K562 (cell line): ENCODE measurements around the gene LYSMD1. TPM values are rescaled to one million over a fixed set of nuclear protein-coding genes. Genes with fewer than 3 reads are reported as not detected.
A peak's percentile ranks its signal among the peaks of the same experiment; 100 is the strongest.

Experiments
- ATAC-seq: fragments of 200-7000 bp; cut with Tn5 transposase; 3 replicates; pipeline ENCODE4 v1.9.1; 2020; ENCODE audit warnings: moderate library complexity
- BruUV-seq: library from RNA; stranded (reverse); fragments of 400-500 nt; replicated peaks from 2 replicates; lab custom pipeline; 2021; lab: Mats Ljungman, UMichigan
- CTCF ChIA-PET: fragments of 300-600 bp; formaldehyde crosslinking; extraction: SDS; loops from one replicate; lab custom pipeline; 2021; ENCODE audit warnings: low intra/inter-chr PET ratio; lab: Yijun Ruan, JAX
- POLR2A ChIA-PET: fragments of 300-600, 350-650 bp; sonication (Branson Sonifier 250); formaldehyde crosslinking; extraction: SDS; loops from one replicate; lab custom pipeline; 2021; ENCODE audit warnings: antibody characterized with exemption, inconsistent platforms; lab: Yijun Ruan, JAX
- DNase-seq, 4 experiments: peaks; one replicate each; pipeline versions ENCODE4 v3.0.0 to v3.0.0-alpha.2; 2011 to 2018; ENCODE audit warnings: low spot score in 3 of 4, mixed read lengths in 3 of 4; ENCODE audit errors: extremely low read depth in 1 of 4
- FAIRE-seq: peaks from 2 replicates; lab custom pipeline; 2011; peaks lifted over from hg19 to GRCh38; lab: Jason Lieb, UNC
- H2AFZ ChIP-seq: 2 replicates; pipeline ENCODE4 v1.6.0; 2011; ENCODE audit warnings: low read depth, low read length, control low read depth, inconsistent platforms
- H3K27ac ChIP-seq: fragments of 200-600 bp; 3 replicates; pipeline ENCODE4 v1.8.0; 2011; ENCODE audit warnings: low read depth, mild to moderate bottlenecking, control low read depth, inconsistent platforms, low read length, moderate library complexity, mixed read lengths; ENCODE audit errors: extremely low read depth
- H3K27me3 ChIP-seq, 2 experiments: fragments of 300-600 bp in 1 of 2; 2 replicates in 1 of 2; 3 replicates in 1 of 2; pipeline versions ENCODE4 v1.6.0 to v1.8.0; 2011; ENCODE audit warnings: inconsistent platforms in 2 of 2, low read length in 2 of 2, mild to moderate bottlenecking in 1 of 2, mixed read lengths in 1 of 2, moderate library complexity in 1 of 2; ENCODE audit not compliant: control insufficient read depth in 2 of 2, insufficient read depth in 2 of 2
- H3K36me3 ChIP-seq: fragments of 300-600 bp; 3 replicates; pipeline ENCODE4 v1.8.0; 2011; ENCODE audit warnings: mild to moderate bottlenecking, low read length, inconsistent platforms; ENCODE audit not compliant: control insufficient read depth, insufficient read depth
- H3K4me1 ChIP-seq, 2 experiments: fragments of 200-600 bp in 1 of 2; replicated peaks in 1 of 2; 2 replicates in 1 of 2; 3 replicates in 1 of 2; pipeline versions ENCODE4 v1.5.1 to v1.8.0; 2011; ENCODE audit warnings: inconsistent platforms in 2 of 2, low read length in 2 of 2, mild to moderate bottlenecking in 1 of 2, mixed read lengths in 1 of 2, moderate library complexity in 1 of 2; ENCODE audit not compliant: control insufficient read depth in 2 of 2, insufficient read depth in 2 of 2
- H3K4me2 ChIP-seq: 2 replicates; pipeline ENCODE4 v1.6.1; 2011; ENCODE audit warnings: low read length, control low read depth, inconsistent platforms, mixed read lengths; ENCODE audit not compliant: insufficient read depth
- H3K4me3 ChIP-seq: fragments of 200-600 bp; sonication (generic), shearing (Covaris generic); 2 replicates; pipeline ENCODE4 v1.5.1; 2016; ENCODE audit warnings: control low read depth, inconsistent platforms
- H3K79me2 ChIP-seq: fragments of 200-600 bp; 3 replicates; pipeline ENCODE4 v1.8.0; 2011; ENCODE audit warnings: low read length, inconsistent platforms; ENCODE audit not compliant: control insufficient read depth, insufficient read depth
- H3K9ac ChIP-seq, 2 experiments: 2 replicates each; pipeline versions ENCODE4 v1.6.0 to v1.6.1; 2011; ENCODE audit warnings: low read depth in 2 of 2, low read length in 2 of 2, control low read depth in 1 of 2, inconsistent platforms in 1 of 2, mild to moderate bottlenecking in 1 of 2, mixed read lengths in 1 of 2; ENCODE audit not compliant: insufficient read depth in 1 of 2
- H3K9me1 ChIP-seq: one replicate; pipeline ENCODE4 v1.6.0; 2011; ENCODE audit warnings: inconsistent platforms, mild to moderate bottlenecking, low read length, moderate library complexity; ENCODE audit not compliant: control insufficient read depth, insufficient read depth
- H3K9me3 ChIP-seq: replicated peaks from 2 replicates; pipeline ENCODE4 v1.5.1; 2011; ENCODE audit warnings: low read depth, low read length, inconsistent platforms; ENCODE audit not compliant: control insufficient read depth, insufficient read depth
- H4K20me1 ChIP-seq: replicated peaks from 2 replicates; pipeline ENCODE4 v1.6.1; 2011; ENCODE audit warnings: low read length, inconsistent platforms, mixed read lengths; ENCODE audit not compliant: control insufficient read depth, insufficient read depth
- ATF1 ChIP-seq, 2 experiments: fragments of 450-650 bp in 1 of 2; IDR thresholded peaks; 2 replicates each; pipeline ENCODE4 v1.6.1; 2016; ENCODE audit warnings: missing compliant biosample characterization in 1 of 2, missing genetic modification characterization in 1 of 2
- CC2D1A ChIP-seq: fragments of 450-650 bp; IDR thresholded peaks from 2 replicates; pipeline ENCODE4 v1.6.1; 2017; ENCODE audit warnings: mild to moderate bottlenecking
- GTF2E2 ChIP-seq: fragments of 200-800 bp; sonication (Bioruptor generic); IDR thresholded peaks from 2 replicates; pipeline ENCODE4 v1.6.1; 2016; ENCODE audit warnings: missing genetic modification characterization, missing compliant biosample characterization
- KLF1 ChIP-seq: fragments of 450-650 bp; IDR thresholded peaks from 2 replicates; pipeline ENCODE4 v1.6.1; 2016; ENCODE audit warnings: missing genetic modification characterization, missing compliant biosample characterization
- POLR2A ChIP-seq: fragments of 450-650 bp; conservative IDR thresholded peaks from 2 replicates; pipeline ENCODE4 v1.6.1; 2016
- SUPT5H ChIP-seq: fragments of 450-650 bp; IDR thresholded peaks from 2 replicates; pipeline ENCODE4 v1.6.1; 2016
- ZFP36 ChIP-seq: fragments of 150-350 bp; IDR thresholded peaks from 2 replicates; pipeline ENCODE4 v1.6.1; 2018; ENCODE audit warnings: low read length, low read depth; ENCODE audit not compliant: partially characterized antibody
- WGBS: fragments of 100-300 bp; shearing (Covaris generic); methylation state at CpG from one replicate; pipeline ENCODE4 v1.1.6; 2016; ENCODE audit warnings: low coverage, mixed read lengths; ENCODE audit not compliant: insufficient coverage; ENCODE audit errors: missing lambda C conversion rate; 5-methylcytosine and 5-hydroxymethylcytosine counted together
- in situ Hi-C: fragments of 300-500 bp; cut with MboI; formaldehyde crosslinking; loops from 4 replicates; pipeline ENCODE4 v1.15.0; 2018; ENCODE audit warnings: inconsistent platforms, mixed read lengths
- intact Hi-C: fragments of 100-400 bp; cut with micrococcal nuclease; formaldehyde crosslinking; loops from 2 replicates; pipeline ENCODE4 v1.14.2; 2022
- polyA plus RNA-seq, 8 experiments: library from polyadenylated mRNA; depleted of rRNA in 4 of 8; stranded (reverse) in 5 of 8; unstranded in 3 of 8; fragments of >200 nt; fragmentation: Nextera tagmentation in 2 of 8; fragmentation: Illumina TruSeq in 1 of 8; extraction: Ambion mirVana in 2 of 8; extraction: Trizol in 1 of 8; gene quantifications; 2 replicates each; pipeline versions ENCODE4 v1.2.1 to v1.2.3, GENCODE V29; 2011 to 2014; ENCODE audit warnings: inconsistent platforms in 1 of 8, missing spikeins in 1 of 8
- total RNA-seq, 7 experiments: library from RNA; depleted of rRNA in 6 of 7; stranded (reverse); fragments of >200 nt in 6 of 7; fragmentation: Illumina TruSeq in 2 of 7; extraction: Trizol in 2 of 7; gene quantifications; 2 replicates each; pipeline versions ENCODE4 v1.2.1 to v1.2.3, GENCODE V29; 2011 to 2021; ENCODE audit warnings: low replicate concordance in 1 of 7
- TF ChIP-seq, protein P1 (sequence below): sonication (generic); formaldehyde crosslinking; IDR thresholded peaks from 2 replicates; pipeline ENCODE4 v1.8.0; 2022; ENCODE audit warnings: mild to moderate bottlenecking, missing genetic modification reagents, borderline replicate concordance
- TF ChIP-seq, protein P2 (sequence below): sonication (generic); formaldehyde crosslinking; IDR thresholded peaks from 2 replicates; pipeline ENCODE4 v1.8.0; 2022; ENCODE audit warnings: mild to moderate bottlenecking, missing genetic modification reagents
- TF ChIP-seq, protein P3 (sequence below): sonication (generic); formaldehyde crosslinking; IDR thresholded peaks from 2 replicates; pipeline ENCODE4 v1.8.1; 2023; ENCODE audit warnings: mild to moderate bottlenecking, missing genetic modification reagents

Gene LYSMD1
- total and polyA plus RNA-seq, 9 of the 15 experiments (the other 6 are each of a cell fraction or from before 2014, with no cell fraction given): 2.2 to 9.4 (median 6.0) TPM

DNA sequence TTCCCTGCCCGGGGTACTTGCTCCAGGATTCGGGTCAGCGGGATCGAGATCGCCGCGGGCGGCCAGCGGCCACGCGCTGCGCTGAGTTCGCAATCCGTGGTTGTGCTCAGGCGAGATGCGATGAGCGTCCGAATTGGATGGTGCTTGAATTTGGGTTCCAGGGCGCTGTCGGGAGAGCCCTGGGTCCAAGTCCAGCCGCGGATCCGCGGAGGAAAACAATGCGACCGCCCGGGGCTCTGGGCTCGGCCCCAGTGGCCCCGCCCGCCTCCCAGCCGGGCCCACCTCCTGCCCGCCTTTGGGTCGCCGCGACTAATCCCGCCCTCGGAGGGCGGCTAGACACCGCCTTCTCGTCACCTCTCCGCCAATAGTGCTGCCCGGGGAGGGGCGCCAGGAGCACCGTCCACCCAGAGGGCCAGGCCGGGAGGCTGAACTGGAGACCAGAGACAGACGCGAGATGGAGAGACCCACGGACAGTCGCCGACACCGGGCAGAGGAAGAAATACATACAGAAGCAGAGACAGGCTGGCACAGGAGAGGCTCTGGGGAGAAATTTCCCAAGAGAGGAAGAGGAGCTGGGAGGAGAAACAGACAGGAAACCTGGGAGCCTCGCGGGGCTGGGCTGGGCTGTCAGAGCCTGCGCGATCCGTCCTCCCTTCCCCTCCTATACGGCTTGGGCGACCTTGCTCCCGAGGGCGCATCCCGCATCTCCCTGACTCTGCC is 19.1 kb downstream of the LYSMD1 start, which contains the start of gene SEMA6C (continued):
- TF ChIP-seq, protein P1, sequence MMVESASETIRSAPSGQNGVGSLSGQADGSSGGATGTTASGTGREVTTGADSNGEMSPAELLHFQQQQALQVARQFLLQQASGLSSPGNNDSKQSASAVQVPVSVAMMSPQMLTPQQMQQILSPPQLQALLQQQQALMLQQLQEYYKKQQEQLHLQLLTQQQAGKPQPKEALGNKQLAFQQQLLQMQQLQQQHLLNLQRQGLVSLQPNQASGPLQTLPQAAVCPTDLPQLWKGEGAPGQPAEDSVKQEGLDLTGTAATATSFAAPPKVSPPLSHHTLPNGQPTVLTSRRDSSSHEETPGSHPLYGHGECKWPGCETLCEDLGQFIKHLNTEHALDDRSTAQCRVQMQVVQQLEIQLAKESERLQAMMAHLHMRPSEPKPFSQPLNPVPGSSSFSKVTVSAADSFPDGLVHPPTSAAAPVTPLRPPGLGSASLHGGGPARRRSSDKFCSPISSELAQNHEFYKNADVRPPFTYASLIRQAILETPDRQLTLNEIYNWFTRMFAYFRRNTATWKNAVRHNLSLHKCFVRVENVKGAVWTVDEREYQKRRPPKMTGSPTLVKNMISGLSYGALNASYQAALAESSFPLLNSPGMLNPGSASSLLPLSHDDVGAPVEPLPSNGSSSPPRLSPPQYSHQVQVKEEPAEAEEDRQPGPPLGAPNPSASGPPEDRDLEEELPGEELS (CRISPR knock-in tag): no peak
- no peak for TF ChIP-seq GTF2E2 (tag)
- TF ChIP-seq KLF1 (tag): no peak
- TF ChIP-seq POLR2A: peak; percentile 71
- TF ChIP-seq CC2D1A: no peak
- no peak for TF ChIP-seq ATF1 (CRISPR knock-in tag; IDR thresholded peaks at IDR 0.05)
- TF ChIP-seq ATF1 (tag; IDR thresholded peaks at IDR 0.05): 0 out of 2 replicates have a peak, but pooled peaks have one; percentile 36
- no peak for TF ChIP-seq ZFP36
- TF ChIP-seq, all 486 proteins: peak for 54

DNA sequence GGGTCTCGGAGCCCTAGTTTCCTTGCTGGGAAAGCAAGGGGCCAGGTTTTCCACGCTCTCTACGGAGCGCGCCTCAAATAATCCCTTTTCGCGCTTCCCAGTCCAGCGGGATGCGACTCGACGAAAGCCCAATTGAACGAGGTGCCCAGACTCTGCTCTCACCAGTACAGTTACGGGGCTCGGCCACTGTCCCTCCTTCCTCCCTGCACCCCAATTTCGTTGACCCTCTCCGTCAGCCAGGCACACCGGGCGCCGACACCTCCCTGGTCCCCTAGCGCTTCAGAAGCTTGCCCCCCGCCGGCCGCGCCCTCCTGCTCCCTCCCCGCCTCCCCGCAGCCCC is 19.7 kb downstream of the LYSMD1 start:
- intact Hi-C loops (no loop called here), in situ Hi-C loops (no loop called here)
- H2AFZ ChIP-seq: peak overlapping the region; percentile 92
- H3K36me3 ChIP-seq: no peaks in the 10 kb centered on the region
- DNase-seq (no peak), ATAC-seq (no peak; the same call in 2 of the 3 replicates), FAIRE-seq (no peak)
- no peaks in the 10 kb centered on the region for H3K79me2 ChIP-seq
- POLR2A ChIA-PET: no interaction called here
- no peaks in the 10 kb centered on the region for H3K9me3 ChIP-seq
- CTCF ChIA-PET: no interaction called here
- peak overlapping the region; percentile 59 for H3K4me3 ChIP-seq
- no peaks in the 10 kb centered on the region for H3K9me1 ChIP-seq
- TSS peak; percentile 42 for BruUV-seq
- no peaks in the 10 kb centered on the region; the same call in 1 of the 2 replicates for H4K20me1 ChIP-seq
- H3K4me1 ChIP-seq: peaks cover 20 to 46% of the 10 kb centered on the region in 2 experiments; a peak in 4 of 5 replicates
- TF ChIP-seq, protein P2, sequence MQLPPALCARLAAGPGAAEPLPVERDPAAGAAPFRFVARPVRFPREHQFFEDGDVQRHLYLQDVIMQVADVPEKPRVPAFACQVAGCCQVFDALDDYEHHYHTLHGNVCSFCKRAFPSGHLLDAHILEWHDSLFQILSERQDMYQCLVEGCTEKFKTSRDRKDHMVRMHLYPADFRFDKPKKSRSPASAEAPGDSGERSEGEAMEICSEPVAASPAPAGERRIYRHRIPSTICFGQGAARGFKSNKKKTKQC (CRISPR knock-in tag): 0 out of 2 replicates have a peak, but pooled peaks have one; percentile 2
- TF ChIP-seq, protein P3, sequence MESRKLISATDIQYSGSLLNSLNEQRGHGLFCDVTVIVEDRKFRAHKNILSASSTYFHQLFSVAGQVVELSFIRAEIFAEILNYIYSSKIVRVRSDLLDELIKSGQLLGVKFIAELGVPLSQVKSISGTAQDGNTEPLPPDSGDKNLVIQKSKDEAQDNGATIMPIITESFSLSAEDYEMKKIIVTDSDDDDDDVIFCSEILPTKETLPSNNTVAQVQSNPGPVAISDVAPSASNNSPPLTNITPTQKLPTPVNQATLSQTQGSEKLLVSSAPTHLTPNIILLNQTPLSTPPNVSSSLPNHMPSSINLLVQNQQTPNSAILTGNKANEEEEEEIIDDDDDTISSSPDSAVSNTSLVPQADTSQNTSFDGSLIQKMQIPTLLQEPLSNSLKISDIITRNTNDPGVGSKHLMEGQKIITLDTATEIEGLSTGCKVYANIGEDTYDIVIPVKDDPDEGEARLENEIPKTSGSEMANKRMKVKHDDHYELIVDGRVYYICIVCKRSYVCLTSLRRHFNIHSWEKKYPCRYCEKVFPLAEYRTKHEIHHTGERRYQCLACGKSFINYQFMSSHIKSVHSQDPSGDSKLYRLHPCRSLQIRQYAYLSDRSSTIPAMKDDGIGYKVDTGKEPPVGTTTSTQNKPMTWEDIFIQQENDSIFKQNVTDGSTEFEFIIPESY (CRISPR knock-in tag): peak; percentile 5; the same call in 1 of the 2 replicates
- no peak for TF ChIP-seq SUPT5H
- H3K4me2 ChIP-seq: peak overlapping the region; percentile 82
- WGBS: 52% methylated on average over 14 of the region's 26 CpGs
- H3K9ac ChIP-seq: peak overlapping the region; percentile 50 to 93; a peak in 3 of 4 replicates
- 0 out of 3 replicates have a peak overlapping the region, but pooled peaks have one; percentile 32 for H3K27ac ChIP-seq
- H3K27me3 ChIP-seq: no peaks in the 10 kb centered on the region
